ENCODE measurements around the gene COL4A2. TPM values are rescaled to one million over a fixed set of nuclear protein-coding genes. Genes with fewer than 3 reads are reported as not detected.

Gene COL4A2
- total and polyA plus RNA-seq, 2 donors (not counting 1 experiment from before 2014, with no cell fraction given): 0.17 TPM; not detected in 1

DNA sequence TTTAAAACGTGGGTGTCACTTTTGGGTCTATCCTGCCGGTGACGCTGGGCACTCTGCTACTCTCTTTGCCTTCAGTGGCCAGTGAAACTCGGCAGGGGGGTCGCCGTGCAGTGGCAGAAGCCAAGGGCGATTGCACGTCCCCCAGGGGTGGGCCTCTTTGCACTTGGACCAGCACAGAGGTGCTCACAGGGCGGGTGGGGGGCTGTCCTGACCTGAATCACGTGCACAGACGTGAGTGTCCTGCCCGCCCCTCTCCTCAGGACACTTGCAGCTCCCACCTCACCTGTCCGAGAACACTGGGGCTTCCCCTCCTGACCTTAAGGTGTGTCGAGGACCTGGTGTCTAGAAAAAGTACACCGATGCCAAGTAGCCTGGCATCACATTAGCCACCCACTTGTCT is 16.3 kb upstream of the COL4A2 start:
- Histone ChIP-seq H3K9ac (ENCODE audit: low read length) (no peak overlapping the region), H3K9me3 (ENCODE audit: control extremely low read depth in 1 of 3, control insufficient read depth in 2 of 3, insufficient read depth in 1 of 3, low read length in 2 of 3) (no peaks in the 10 kb centered on the region), H4K20me1 (ENCODE audit: control insufficient read depth, insufficient read depth, low read length, poor library complexity, severe bottlenecking) (no peaks in the 10 kb centered on the region), H2AFZ (ENCODE audit: insufficient read depth, low read depth, low read length, poor library complexity, severe bottlenecking) (no peak overlapping the region), H3K36me3 (replicated peaks in 1 of 2; ENCODE audit: control extremely low read depth in 1 of 2, control insufficient read depth in 1 of 2, extremely low read depth in 1 of 2, insufficient read depth in 2 of 2, low read length in 1 of 2) (no peaks in the 10 kb centered on the region), H3K79me2 (ENCODE audit: control insufficient read depth, insufficient read depth, low read length) (no peaks in the 10 kb centered on the region), H3K27ac (ENCODE audit: low read length in 2 of 2) (no peak overlapping the region), H3K27me3 (replicated peaks in 1 of 4; ENCODE audit: control extremely low read depth in 1 of 4, control insufficient read depth in 3 of 4, insufficient read depth in 4 of 4, low read length in 3 of 4) (no peaks in the 10 kb centered on the region), H3K4me1 (ENCODE audit: control insufficient read depth in 2 of 2, insufficient read depth in 2 of 2, low read length in 2 of 2) (no peaks in the 10 kb centered on the region), H3K4me3 (ENCODE audit: control extremely low read depth in 1 of 5, extremely low read depth in 1 of 5, insufficient read depth in 1 of 5, low read depth in 2 of 5, low read length in 4 of 5) (no peak overlapping the region), H3K4me2 (replicated peaks; ENCODE audit: low read depth, low read length, poor library complexity, severe bottlenecking) (no peak overlapping the region)
- intact Hi-C loops (cut with micrococcal nuclease): no loop called here
- ChIA-PET CTCF (no interaction called here), POLR2A (no interaction called here)
- TF ChIP-seq, protein P1, sequence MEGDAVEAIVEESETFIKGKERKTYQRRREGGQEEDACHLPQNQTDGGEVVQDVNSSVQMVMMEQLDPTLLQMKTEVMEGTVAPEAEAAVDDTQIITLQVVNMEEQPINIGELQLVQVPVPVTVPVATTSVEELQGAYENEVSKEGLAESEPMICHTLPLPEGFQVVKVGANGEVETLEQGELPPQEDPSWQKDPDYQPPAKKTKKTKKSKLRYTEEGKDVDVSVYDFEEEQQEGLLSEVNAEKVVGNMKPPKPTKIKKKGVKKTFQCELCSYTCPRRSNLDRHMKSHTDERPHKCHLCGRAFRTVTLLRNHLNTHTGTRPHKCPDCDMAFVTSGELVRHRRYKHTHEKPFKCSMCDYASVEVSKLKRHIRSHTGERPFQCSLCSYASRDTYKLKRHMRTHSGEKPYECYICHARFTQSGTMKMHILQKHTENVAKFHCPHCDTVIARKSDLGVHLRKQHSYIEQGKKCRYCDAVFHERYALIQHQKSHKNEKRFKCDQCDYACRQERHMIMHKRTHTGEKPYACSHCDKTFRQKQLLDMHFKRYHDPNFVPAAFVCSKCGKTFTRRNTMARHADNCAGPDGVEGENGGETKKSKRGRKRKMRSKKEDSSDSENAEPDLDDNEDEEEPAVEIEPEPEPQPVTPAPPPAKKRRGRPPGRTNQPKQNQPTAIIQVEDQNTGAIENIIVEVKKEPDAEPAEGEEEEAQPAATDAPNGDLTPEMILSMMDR (IDR thresholded peaks at IDR 0.05): no peak
- Mint-ChIP-seq H3K27ac (no peak overlapping the region), H3K4me1 (no peaks in the 10 kb centered on the region), H3K27me3 (peaks cover 7% of the 10 kb centered on the region), H3K9me3 (ENCODE audit: insufficient read depth) (peaks cover 2% of the 10 kb centered on the region), H3K4me3 (no peak overlapping the region)
- WGBS (ENCODE audit: insufficient coverage): 78% methylated on average over 15 of the region's 15 CpGs
- DNase-seq (no peak), ATAC-seq (ENCODE audit: low read depth) (no peak)

DNA sequence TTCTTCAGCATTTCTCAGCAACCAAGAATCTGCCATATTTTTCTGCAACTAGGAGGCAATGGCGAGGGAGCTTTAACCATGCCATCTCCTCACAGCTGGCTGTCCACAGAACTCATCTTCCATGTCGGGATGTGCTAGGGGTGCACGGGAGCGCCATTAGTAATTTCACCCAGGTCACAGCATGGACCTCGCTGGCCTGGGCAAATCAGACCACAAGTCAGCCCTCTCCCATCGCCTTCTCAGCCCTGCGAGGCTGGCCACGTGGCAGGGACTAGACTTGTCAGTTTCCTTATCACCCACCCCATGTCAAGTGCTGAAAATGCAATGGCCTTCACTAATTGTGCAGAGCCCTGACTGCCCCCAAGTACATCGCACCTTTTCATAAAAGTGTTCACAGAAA is 15.8 kb upstream of the COL4A2 start:
- intact Hi-C loops (cut with micrococcal nuclease): no loop called here

More for the DNA sequence above, 15.8 kb upstream of the COL4A2 start:
- Mint-ChIP-seq H3K4me1 (no peaks in the 10 kb centered on the region), H3K9me3 (ENCODE audit: insufficient read depth) (peaks cover 2% of the 10 kb centered on the region), H3K27me3 (peaks cover 7% of the 10 kb centered on the region), H3K27ac (no peak overlapping the region), H3K4me3 (no peak overlapping the region)
- Histone ChIP-seq H2AFZ (ENCODE audit: insufficient read depth, low read depth, low read length, poor library complexity, severe bottlenecking) (no peak overlapping the region), H3K9ac (ENCODE audit: low read length) (no peak overlapping the region), H3K27ac (ENCODE audit: low read length in 2 of 2) (no peak overlapping the region), H3K27me3 (replicated peaks in 1 of 4; ENCODE audit: control extremely low read depth in 1 of 4, control insufficient read depth in 3 of 4, insufficient read depth in 4 of 4, low read length in 3 of 4) (no peaks in the 10 kb centered on the region), H3K4me2 (replicated peaks; ENCODE audit: low read depth, low read length, poor library complexity, severe bottlenecking) (no peak overlapping the region), H3K36me3 (replicated peaks in 1 of 2; ENCODE audit: control extremely low read depth in 1 of 2, control insufficient read depth in 1 of 2, extremely low read depth in 1 of 2, insufficient read depth in 2 of 2, low read length in 1 of 2) (no peaks in the 10 kb centered on the region), H4K20me1 (ENCODE audit: control insufficient read depth, insufficient read depth, low read length, poor library complexity, severe bottlenecking) (no peaks in the 10 kb centered on the region), H3K9me3 (ENCODE audit: control extremely low read depth in 1 of 3, control insufficient read depth in 2 of 3, insufficient read depth in 1 of 3, low read length in 2 of 3) (no peaks in the 10 kb centered on the region), H3K4me1 (ENCODE audit: control insufficient read depth in 2 of 2, insufficient read depth in 2 of 2, low read length in 2 of 2) (no peaks in the 10 kb centered on the region), H3K4me3 (ENCODE audit: control extremely low read depth in 1 of 5, extremely low read depth in 1 of 5, insufficient read depth in 1 of 5, low read depth in 2 of 5, low read length in 4 of 5) (no peak overlapping the region), H3K79me2 (ENCODE audit: control insufficient read depth, insufficient read depth, low read length) (no peaks in the 10 kb centered on the region)
- WGBS (ENCODE audit: insufficient coverage): 90% methylated on average over 9 of the region's 9 CpGs
- no peak for TF ChIP-seq EZH2 (IDR thresholded peaks at IDR 0.05; ENCODE audit: borderline replicate concordance, insufficient read depth, low read depth, low read length, poor library complexity, severe bottlenecking)
- TF ChIP-seq, protein P1 (IDR thresholded peaks at IDR 0.05): no peak
- DNase-seq (no peak), ATAC-seq (ENCODE audit: low read depth) (no peak)
- CTCF ChIA-PET: no interaction called here
- POLR2A ChIA-PET: no interaction called here

Data from B cell (primary cell).